SK-N-SH treated with all-trans-retinoic acid at 6 μM for 48 hours (cell line): ENCODE measurements around the gene POMP.

ENCODE experiments used
- ATAC-seq: fragments of 200-7000 bp; cut with Tn5 transposase; 3 replicates; pipeline ENCODE4 v1.9.1; 2020; ENCODE audit warnings: mild to moderate bottlenecking, moderate library complexity
- ARNTL ChIP-seq: fragments of 450-650 bp; formaldehyde crosslinking; IDR thresholded peaks from 2 replicates; pipeline ENCODE4 v1.5.0; 2020; ENCODE audit warnings: low read depth, mild to moderate bottlenecking, moderate library complexity, borderline replicate concordance
- BACH2 ChIP-seq: fragments of 250-450 bp; sonication (Bioruptor Pico); IDR thresholded peaks from 2 replicates; pipeline ENCODE4 v1.9.0; 2021; ENCODE audit warnings: mild to moderate bottlenecking, borderline replicate concordance
- CREB5 ChIP-seq: fragments of 250-450 bp; sonication (Bioruptor Pico); IDR thresholded peaks from 2 replicates; pipeline ENCODE4 v1.5.1; 2020; ENCODE audit warnings: low read depth, mild to moderate bottlenecking, moderate library complexity
- CSDC2 ChIP-seq: fragments of 250-450 bp; sonication (Bioruptor Pico); IDR thresholded peaks from 2 replicates; pipeline ENCODE4 v1.5.0; 2020; ENCODE audit warnings: mild to moderate bottlenecking, moderate library complexity
- CSRNP3 ChIP-seq: fragments of 250-450 bp; sonication (Bioruptor Pico); IDR thresholded peaks from 2 replicates; pipeline ENCODE4 v1.5.1; 2021; ENCODE audit warnings: mild to moderate bottlenecking, moderate library complexity
- ESRRG ChIP-seq: fragments of 250-450 bp; sonication (Bioruptor Pico); IDR thresholded peaks from 2 replicates; pipeline ENCODE4 v1.6.1; 2021; ENCODE audit warnings: mild to moderate bottlenecking
- GLIS3 ChIP-seq: fragments of 250-450 bp; sonication (Bioruptor Pico); IDR thresholded peaks from 2 replicates; pipeline ENCODE4 v1.5.0; 2020; ENCODE audit warnings: mild to moderate bottlenecking, moderate library complexity
- ISL1 ChIP-seq: fragments of 250-450 bp; sonication (Bioruptor Pico); IDR thresholded peaks from 2 replicates; pipeline ENCODE4 v2.1.2; 2022; ENCODE audit warnings: mild to moderate bottlenecking, moderate library complexity
- OSR1 ChIP-seq: fragments of 250-450 bp; sonication (Bioruptor Pico); IDR thresholded peaks from 2 replicates; pipeline ENCODE4 v1.8.0; 2022; ENCODE audit warnings: moderate library complexity, mild to moderate bottlenecking, inconsistent platforms
- PATZ1 ChIP-seq: fragments of 250-450 bp; sonication (Bioruptor Pico); IDR thresholded peaks from 2 replicates; pipeline ENCODE4 v1.8.0; 2020; ENCODE audit warnings: mild to moderate bottlenecking, moderate library complexity, borderline replicate concordance
- POU6F1 ChIP-seq: fragments of 250-450 bp; sonication (Bioruptor Pico); IDR thresholded peaks from 2 replicates; pipeline ENCODE4 v1.8.0; 2021; ENCODE audit warnings: low read depth, mild to moderate bottlenecking, moderate library complexity, borderline replicate concordance
- PPARA ChIP-seq: fragments of 250-450 bp; sonication (Bioruptor Pico); IDR thresholded peaks from 2 replicates; pipeline ENCODE4 v1.5.0; 2020; ENCODE audit warnings: mild to moderate bottlenecking, borderline replicate concordance
- RARB ChIP-seq: fragments of 250-450 bp; sonication (Bioruptor Pico); IDR thresholded peaks from 2 replicates; pipeline ENCODE4 v1.8.0; 2021; ENCODE audit warnings: mild to moderate bottlenecking, moderate library complexity
- SNAI2 ChIP-seq: fragments of 250-450 bp; sonication (Bioruptor Pico); IDR thresholded peaks from 2 replicates; pipeline ENCODE4 v1.5.0; 2020; ENCODE audit warnings: mild to moderate bottlenecking, moderate library complexity
- TCF4 ChIP-seq: fragments of 250-450 bp; sonication (Bioruptor Pico); IDR thresholded peaks from 2 replicates; pipeline ENCODE4 v1.8.0; 2021; ENCODE audit warnings: mild to moderate bottlenecking, moderate library complexity, borderline replicate concordance
- TOX ChIP-seq: fragments of 250-450 bp; sonication (Bioruptor Pico); IDR thresholded peaks from 2 replicates; pipeline ENCODE4 v1.8.0; 2021; ENCODE audit warnings: mild to moderate bottlenecking, moderate library complexity, borderline replicate concordance
- TSHZ2 ChIP-seq: fragments of 250-450 bp; sonication (Bioruptor Pico); IDR thresholded peaks from 2 replicates; pipeline ENCODE4 v1.5.0; 2020; ENCODE audit warnings: mild to moderate bottlenecking, moderate library complexity
- ZC3H10 ChIP-seq: fragments of 250-450 bp; sonication (Bioruptor Pico); IDR thresholded peaks from 2 replicates; pipeline ENCODE4 v1.5.1; 2021; ENCODE audit warnings: mild to moderate bottlenecking, moderate library complexity
- ZFP3 ChIP-seq: fragments of 250-450 bp; sonication (Bioruptor Pico); IDR thresholded peaks from 2 replicates; pipeline ENCODE4 v1.5.0; 2020; ENCODE audit warnings: mild to moderate bottlenecking, moderate library complexity
- ZFP30 ChIP-seq: fragments of 450-650 bp; formaldehyde crosslinking; IDR thresholded peaks from 2 replicates; pipeline ENCODE4 v1.5.0; 2022; ENCODE audit warnings: mild to moderate bottlenecking, moderate library complexity
- ZNF565 ChIP-seq: fragments of 450-650 bp; formaldehyde crosslinking; conservative IDR thresholded peaks from 2 replicates; pipeline ENCODE4 v1.5.0; 2020; ENCODE audit warnings: low read depth, mild to moderate bottlenecking, moderate library complexity
- ZNF70 ChIP-seq: fragments of 450-650 bp; formaldehyde crosslinking; IDR thresholded peaks from 2 replicates; pipeline ENCODE4 v1.5.0; 2020; ENCODE audit warnings: mild to moderate bottlenecking, moderate library complexity
- ZNF8 ChIP-seq: fragments of 450-650 bp; formaldehyde crosslinking; IDR thresholded peaks from 2 replicates; pipeline ENCODE4 v1.5.0; 2020; ENCODE audit warnings: mild to moderate bottlenecking, moderate library complexity

Gene POMP

GRCh38 chr13:28658796-28659620 lies at the start of gene POMP:
Gene POMP, plus strand, starts transcription at chr13:28659130. Its CDS starts 55 bp downstream, at chr13:28659185.
- TF ChIP-seq CSRNP3 (CRISPR knock-in tag) (no peak), RARB (no peak), SNAI2 (no peak), PPARA (CRISPR knock-in tag) (no peak), ZNF8 (CRISPR knock-in tag) (no peak), PATZ1 (CRISPR knock-in tag) (no peak), CSDC2 (CRISPR knock-in tag) (no peak), ISL1 (CRISPR knock-in tag) (no peak), ZC3H10 (CRISPR knock-in tag) (no peak), ZNF70 (CRISPR knock-in tag) (no peak), ZNF565 (CRISPR knock-in tag) (no peak), POU6F1 (no peak), GLIS3 (no peak), OSR1 (CRISPR knock-in tag) (no peak), TOX (CRISPR knock-in tag) (no peak), ARNTL (CRISPR knock-in tag) (no peak), ZFP30 (no peak), ESRRG (CRISPR knock-in tag) (no peak), CREB5 (no peak)

GRCh38 chr13:28609381-28609780 lies 49.5 kb upstream of the POMP start:
- TF ChIP-seq BACH2 (no peak), ISL1 (CRISPR knock-in tag) (no peak), POU6F1 (no peak), TCF4 (CRISPR knock-in tag) (no peak), ZFP3 (CRISPR knock-in tag) (no peak), ZNF565 (CRISPR knock-in tag) (no peak), TSHZ2 (CRISPR knock-in tag) (no peak), OSR1 (CRISPR knock-in tag) (no peak), PATZ1 (CRISPR knock-in tag) (no peak), CSDC2 (CRISPR knock-in tag) (no peak), ZC3H10 (CRISPR knock-in tag) (no peak), PPARA (CRISPR knock-in tag) (no peak)
- ATAC-seq = no peak

More at GRCh38 chr13:28658796-28659620, at the start of gene POMP:
- ATAC-seq = peak; percentile 97
